Stimulated activated CD8-positive, alpha-beta memory T cell treated with anti-CD3 and anti-CD28 coated beads, Interleukin-2, amount 100 ng/mL, for 48 hours (primary cell): ENCODE data around the gene PEX11B.

ENCODE experiments used
- DNase-seq, 2 donors: peaks; one replicate each; pipeline ENCODE4 v3.0.0-alpha.2; 2020; ENCODE audit warnings: low read depth in 2 of 2

PEX11B gene

DNA sequence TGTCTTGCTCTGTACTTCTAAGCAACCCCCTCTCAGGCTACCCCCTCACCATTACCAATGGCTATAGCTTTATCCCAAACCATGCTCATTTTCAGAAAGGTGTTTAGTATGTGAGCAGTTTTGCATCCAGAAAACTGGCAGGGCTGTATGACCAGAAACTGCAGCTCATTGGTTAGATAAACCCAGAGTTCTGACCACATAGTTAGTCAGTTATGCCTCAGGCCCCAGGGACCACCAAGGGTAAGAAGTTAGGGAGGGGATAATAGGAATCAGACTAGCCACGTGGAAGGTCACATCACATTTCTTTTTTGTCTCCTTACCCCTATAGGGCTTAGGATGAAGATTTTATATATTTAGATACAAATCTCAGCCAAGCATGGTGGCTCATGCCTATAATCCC lies 9.9 kb downstream of the PEX11B start:
- no peak for DNase-seq

DNA sequence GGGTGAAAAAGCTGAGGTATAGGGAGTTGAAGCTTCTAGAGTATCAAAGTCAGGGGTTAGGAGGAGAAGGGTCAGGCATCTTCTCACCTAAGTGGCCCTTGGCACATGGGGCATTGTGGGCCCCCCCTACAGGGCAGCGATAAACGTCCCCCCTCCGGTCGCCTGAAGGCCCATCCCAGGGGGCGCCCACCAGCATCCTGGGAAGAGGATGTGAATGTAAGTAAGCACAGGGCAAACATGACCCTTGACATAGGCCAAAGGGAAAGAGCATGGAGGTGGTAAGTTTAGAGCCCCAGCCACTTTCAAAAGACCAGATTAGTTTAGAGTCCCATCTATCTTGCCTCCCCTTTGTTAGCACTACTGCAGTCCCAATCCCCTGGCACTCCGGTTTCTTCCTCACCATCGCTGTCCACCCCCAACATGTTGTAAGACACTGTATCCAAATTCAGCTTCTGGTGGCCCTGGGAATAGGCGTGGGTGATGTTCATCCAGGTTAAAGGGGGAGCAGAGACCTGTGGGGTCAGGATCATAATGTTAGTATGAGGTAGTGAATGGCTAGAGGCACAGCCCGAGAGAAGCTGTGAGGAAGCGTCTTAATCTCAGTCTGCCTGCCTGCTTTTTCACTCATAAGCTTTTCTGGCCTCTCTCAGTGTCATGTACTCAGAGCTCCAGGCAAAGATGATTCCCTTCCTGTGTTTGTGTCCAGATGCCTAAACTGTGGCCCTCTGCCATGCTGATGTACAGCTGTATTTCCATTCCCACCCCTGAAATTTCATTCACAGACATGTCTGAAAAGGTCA lies 11.4 kb downstream of the PEX11B start:
- DNase-seq = no peak

- no peak for DNase-seq
Observed at GRCh38 chr1:145901312-145902021, 17.1 kb downstream of the PEX11B start.

- DNase-seq = no peak
Observed at GRCh38 chr1:145898756-145899155, 19.8 kb downstream of the PEX11B start.

- DNase-seq = no peak
Observed at GRCh38 chr1:145897969-145898368, 20.5 kb downstream of the PEX11B start.

DNA sequence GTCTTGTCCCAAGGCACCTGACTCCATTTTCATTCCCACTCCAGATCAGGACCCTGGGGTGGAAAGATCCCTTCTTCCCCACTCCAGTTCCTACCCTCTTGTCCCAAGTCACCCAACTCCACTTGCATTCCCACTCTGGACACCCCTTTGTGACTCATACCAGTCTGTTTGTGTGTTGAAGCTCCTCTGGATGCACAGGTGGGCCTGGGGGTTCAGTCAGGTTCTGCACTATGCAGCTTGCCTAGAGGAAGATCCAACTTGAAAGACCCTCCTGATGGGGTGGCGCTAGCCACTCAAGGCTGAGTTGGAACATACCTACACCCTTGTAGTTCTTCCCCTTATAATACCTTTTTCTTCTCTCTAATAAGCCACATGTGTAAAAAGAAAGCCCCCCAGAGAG lies 23.0 kb downstream of the PEX11B start:
- DNase-seq = no peak

DNA sequence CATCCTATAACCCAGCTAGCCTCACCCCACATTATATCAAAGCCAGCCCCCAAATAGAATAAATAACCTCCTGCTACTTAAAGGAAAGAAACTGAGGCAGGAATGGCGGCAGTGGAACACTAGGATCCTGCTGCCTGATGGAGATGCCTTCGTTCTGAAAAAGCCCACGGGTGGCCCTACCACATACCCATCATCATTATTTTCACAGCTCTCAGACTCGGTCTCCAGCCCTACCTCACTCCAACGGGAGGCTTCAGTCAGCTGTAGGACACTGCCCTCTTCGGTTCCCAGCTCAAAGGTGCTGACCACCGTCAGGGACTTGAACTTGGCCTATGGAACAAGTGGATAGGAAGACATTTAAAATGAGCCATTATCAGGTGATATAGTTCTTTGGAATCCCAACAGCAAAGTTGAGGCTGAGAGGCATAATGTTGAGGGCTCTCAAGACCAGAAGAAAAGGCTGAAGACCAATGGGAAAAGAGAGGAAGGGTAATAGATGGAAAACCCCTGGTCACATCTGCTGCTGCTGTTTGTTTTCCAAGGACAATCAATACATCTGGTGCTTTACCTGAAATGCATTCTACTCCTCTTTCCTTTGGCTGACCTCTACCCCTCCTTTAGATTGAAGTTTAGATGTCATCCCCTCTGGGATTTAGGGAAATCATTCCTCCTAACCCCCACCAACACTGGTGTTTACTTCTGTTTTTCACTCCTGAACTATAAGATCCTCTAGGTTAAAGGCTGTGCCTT lies 25.0 kb downstream of the PEX11B start:
- no peak for DNase-seq

- DNase-seq = no peak
Observed at GRCh38 chr1:145892486-145893087, 25.9 kb downstream of the PEX11B start.

GRCh38 chr1:145891587-145892485 lies 26.7 kb downstream of the PEX11B start:
- peak; percentile 17 to 42 for DNase-seq

DNA sequence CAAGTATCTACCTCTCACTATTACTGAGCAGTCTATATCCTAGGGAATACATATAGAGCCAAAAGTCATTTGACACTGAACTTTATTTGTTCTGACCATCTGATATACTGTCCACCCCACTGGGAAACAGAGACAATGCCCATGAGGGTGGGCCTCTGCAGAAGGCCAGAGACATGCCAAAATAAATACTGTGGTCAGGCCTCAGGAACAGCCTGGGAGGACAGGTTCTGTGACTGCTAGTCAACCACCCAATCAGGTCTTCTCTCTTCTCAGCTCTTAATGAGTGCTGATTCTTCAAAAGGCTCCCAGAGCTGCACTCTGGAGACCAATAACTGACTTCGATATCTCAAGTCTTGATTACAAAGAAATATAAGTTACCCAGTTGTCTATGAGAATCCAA lies 27.4 kb downstream of the PEX11B start:
- no peak for DNase-seq

DNA sequence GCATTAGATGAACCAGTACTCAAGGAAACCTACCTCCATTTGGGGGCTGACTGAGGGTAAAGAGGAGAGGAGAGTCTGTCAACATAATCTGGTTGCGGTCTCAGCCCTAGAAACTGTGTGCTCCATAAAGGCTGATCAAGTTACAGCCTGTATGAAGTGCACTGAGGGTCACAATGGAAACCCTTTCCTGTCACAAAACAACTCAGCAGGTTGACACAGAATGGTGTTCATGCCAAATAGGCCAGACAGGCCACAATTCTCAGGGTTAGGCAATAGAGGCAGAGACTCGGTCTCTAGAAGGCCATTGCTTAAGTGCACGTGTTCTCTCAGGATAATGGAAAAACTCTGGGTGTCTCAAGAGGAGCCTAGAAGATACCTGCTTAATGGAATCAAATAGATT lies 28.8 kb downstream of the PEX11B start:
- no peak for DNase-seq

GRCh38 chr1:145887631-145888030 lies 30.9 kb downstream of the PEX11B start:
- DNase-seq = no peak

DNA sequence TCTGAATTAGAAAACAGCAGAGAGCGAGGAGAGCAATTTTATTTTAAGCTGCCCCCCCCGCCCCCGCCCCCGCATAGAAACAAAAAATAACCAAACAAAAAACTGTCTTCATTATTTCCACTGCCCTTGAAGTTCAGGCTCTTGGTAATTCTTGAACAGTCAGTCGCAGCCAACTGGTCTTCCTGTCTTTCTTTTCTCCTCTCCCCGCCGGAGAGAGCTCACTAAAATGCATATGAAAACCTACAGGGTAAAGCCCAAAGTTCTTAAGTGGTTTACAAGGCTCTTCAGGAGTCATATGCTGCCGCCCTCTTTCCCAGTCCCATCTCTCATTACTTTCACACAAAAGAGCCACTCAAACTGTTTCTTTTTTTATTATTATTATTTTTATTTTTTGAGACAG lies 31.7 kb downstream of the PEX11B start:
- no peak for DNase-seq

DNA sequence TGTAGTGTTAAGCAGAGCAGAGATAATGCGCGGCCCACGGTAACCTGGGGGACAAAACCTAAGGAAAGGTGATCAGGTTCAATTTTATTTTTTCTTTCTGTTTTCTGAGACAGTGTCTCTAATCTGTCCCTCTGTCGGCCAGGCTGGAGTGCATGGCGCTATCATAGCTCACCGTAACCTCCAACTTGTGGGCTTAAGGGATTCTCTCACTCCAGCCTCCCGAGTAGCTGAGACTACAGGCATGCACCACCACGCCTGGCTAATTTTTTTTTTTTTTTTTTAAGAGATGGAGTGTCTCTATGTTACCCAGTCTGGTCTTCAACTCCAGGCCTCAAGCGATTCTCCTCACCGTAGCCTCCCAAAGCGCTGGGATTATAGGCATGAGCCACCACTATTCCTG lies 32.1 kb downstream of the PEX11B start:
- DNase-seq = no peak

- DNase-seq = peak; percentile 82 to 85
Observed at GRCh38 chr1:145885738-145886287, 32.7 kb downstream of the PEX11B start, which contains the start of gene ANKRD35. TSS of gene ANKRD35 (minus strand) at chr1:145885866. CDS start at chr1:145885758, 108 bp downstream.

DNA sequence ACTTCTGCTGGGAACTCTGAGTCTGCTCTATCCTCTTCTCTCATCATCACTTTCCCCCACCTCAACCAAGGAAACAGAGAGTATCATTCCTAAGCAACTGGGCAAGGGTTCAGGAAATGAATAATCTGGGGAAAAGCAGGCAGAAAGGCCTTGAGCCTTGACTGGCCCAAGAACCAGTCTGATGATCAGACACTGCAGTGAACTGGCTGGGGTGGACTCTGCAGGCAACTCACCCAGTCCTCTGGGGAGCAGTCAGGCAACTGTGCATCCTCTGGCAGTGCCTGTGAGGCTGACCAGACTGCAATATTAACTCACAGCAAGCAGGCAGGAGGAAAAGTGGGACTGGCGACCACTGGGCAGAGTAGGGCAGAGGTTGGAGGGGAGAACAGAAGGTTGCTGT lies 33.8 kb downstream of the PEX11B start:
- DNase-seq = no peak

GRCh38 chr1:145879775-145880174 lies 38.7 kb downstream of the PEX11B start:
- no peak for DNase-seq

- DNase-seq = no peak
Observed at GRCh38 chr1:145878724-145879123, 39.8 kb downstream of the PEX11B start.

DNA sequence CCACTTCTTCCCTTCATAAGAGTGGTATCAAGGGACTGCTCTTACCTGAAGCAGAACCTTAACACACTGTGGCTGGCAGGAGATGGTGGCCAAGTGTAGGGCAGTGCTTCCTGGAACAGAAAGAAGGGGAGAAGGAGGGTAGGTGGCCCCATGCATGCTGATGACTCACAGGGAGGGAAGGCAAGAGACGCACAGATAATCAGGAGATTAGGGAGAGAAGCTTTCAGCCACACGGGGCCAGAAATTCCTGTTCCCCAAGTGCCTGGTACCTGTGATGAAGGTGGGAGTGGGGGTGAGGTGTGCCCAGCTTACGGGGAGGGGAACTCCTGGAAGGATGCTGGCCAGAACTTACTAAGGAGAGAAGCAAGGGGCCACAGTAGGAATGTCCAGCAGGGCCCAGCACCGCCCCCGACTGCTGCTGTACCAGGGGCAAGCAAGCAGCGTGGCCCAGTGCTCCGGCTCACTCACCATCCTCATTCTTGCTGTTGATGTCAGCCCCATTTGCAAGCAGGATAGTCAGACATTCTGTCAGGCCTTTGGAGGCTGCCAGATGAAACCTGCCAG lies 40.5 kb downstream of the PEX11B start:
- no peak for DNase-seq

GRCh38 chr1:145874646-145875045 lies 43.9 kb downstream of the PEX11B start:
- DNase-seq = no peak
